HG02642 (cell line): ENCODE measurements around the gene GALNT7.
"Not testable (repeated sequence)": the region's sequence is repeated elsewhere in the genome, so short reads cannot be mapped to it uniquely, and the experiment has no call there.

ENCODE experiments used
- ATAC-seq: cut with Tn5 transposase; IDR thresholded peaks from one replicate; pipeline ENCODE4 v1.9.1; 2021; ENCODE audit warnings: mild to moderate bottlenecking; ENCODE audit not compliant: unreplicated experiment, poor library complexity

Gene GALNT7

DNA sequence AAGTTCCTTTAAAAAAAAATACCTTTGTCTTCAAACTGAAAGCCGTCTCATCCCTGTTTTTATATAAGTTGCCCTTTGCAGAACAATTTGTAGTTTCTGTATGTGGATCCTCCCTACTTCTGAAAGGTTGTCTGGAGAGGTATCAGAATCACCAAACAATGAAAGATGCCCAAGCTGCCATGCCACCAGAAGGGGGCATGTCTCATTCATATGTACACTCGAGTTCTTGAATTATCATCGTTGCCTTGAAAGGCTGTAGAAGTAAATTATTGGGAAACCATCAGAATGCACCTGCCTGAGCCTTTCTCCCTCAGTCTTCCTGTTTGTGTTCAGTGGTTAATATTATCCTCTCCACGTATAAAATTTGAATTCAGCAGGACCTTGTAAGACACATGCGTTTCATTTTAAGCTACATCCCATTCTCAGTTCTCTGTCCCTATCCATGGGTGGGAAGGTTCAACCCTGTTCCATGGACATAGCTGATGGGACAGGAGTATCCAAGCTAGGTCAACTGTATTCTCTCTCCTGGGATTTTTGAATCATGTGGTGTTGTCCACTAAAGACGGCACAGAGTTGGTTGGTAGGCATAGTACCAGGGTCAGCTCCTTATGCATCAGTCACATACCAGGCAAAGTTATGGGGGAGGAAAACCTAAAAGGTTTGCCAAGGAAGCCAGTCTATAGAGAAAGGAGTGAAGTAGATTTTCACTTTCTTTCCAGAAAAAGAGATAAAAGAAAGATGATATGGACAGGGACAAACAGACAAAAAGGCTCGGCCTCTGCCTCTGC is 24.0 kb downstream of the GALNT7 start:
- no peak for ATAC-seq

DNA sequence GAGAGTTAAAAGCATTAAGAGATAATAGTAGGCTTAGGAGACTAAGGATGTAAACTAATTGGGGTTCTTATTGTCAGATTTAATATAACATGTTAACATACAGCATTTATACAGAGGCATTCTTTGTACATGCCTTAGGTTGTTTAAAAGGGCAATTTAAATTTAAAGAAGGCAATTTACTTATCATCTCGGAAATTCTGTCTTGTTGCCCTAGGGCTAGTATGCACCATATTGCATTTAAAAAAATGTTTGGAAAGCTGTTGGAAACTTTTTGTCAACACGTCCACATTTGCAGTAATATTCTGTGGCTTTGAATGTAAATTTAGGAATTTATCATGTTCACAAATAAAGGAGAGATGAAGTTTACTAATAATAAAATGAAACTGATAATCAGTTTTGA is 25.5 kb downstream of the GALNT7 start:
- ATAC-seq = no peak

DNA sequence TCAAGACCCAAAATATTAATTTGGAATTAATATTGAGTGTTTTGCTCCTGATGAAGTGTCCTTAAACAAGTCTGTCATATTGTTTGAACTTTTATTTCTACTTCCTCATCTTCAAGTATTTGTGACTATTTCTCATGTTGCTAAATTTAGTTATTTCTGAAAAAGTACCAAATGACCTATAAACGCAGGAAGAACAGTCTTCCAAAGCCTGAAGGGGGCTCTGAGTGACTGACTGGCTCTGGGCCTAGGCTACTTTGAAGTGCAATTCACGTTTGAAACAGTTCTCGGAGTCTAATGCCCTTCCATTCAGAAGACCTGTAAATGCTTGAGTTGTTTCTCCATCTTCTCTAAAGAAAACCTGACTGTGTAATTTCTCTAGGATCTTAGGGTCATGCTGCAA is 26.5 kb downstream of the GALNT7 start:
- ATAC-seq = peak; percentile 40

DNA sequence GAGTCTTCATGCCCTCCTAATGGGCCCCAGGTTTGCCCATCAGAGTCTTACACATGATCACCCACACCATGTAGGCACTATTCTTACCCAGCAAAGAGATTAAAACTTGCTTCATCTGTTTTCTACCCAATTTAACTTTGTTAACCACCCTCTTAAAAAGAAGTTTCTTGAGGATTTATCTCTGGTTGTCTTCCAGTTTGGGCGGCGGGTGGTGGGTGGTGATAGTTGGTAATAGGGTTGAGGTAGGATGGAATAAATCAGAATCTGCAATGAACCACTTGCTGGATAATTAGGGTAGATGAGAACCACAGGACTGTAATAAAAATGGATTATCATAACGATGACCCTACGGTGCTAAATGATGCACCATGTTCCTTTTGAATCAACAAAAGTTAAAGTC is 30.9 kb downstream of the GALNT7 start:
- ATAC-seq = no peak

DNA sequence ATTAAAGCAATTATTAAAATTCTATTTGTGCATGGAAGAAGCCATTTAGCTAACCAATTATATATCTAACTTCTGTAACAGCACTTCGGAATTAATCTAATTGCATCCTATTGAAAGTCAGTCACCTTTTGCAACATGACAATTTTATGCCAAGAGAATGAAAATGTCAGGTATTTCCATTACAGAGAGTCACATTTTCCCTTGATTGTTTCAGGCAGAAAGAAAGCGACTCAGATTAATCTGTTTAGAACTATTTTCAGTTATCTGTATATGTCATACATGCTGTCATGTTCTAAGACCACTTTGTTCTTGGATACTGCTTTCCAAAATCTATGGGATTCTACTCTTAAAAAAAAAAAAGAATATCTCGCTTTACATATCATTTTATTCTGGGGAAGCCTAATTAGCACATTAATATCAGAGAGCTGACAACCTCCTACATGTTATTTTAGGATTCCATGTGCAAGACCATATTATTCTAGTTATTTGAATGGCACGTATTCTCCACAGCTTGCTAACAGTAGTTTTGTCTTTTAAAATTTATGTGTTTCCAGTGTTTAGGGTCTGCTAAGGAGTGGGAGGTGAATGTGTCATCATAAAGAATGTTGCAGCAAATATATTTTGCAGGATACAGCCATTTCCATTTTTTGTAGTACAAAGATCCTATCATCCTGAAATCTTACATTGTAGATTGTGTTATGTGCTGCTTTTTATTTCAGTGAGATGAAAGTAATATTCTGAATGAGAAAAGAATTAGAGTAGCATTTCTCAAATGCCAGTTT is 31.7 kb downstream of the GALNT7 start:
- ATAC-seq = no peak

DNA sequence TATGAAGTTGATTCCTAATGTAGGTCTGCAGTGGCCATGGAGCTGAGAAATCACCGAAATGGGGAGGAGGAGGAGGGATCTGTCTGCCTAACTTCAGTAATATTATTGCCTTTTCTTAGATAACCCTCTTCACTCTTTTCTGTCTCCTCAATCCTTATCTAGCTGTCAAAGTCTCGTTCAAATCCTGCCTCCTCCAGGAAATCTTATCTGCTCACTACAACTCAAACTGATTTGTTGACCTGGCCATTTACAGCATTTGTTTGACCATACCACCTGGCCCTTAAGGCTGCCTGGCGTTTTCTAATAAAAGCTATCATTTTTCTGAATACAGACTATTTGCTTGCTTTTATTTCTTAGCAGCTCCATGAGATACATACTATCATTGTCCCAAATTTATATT is 33.8 kb downstream of the GALNT7 start:
- no peak for ATAC-seq

DNA sequence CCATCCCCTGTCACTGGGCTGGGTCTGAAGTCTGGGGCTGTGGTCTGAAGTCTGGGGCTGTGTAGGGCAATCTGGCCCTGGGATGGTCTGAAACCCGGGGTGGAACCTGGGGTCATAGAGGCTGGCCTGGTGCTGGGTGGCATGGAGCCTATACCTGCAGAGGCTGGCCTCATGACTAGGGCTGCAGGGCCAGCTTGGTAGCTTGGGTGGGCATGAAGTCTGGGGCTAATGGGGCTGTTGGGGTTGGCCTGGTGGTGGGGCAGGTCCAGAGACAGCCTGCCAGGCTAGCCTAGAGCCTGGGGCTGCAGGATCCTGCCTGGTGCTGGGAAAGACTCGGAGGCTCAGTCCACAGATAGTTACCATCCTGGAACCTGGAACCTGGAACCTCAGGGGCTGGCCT is 37.0 kb downstream of the GALNT7 start:
- ATAC-seq = no peak

DNA sequence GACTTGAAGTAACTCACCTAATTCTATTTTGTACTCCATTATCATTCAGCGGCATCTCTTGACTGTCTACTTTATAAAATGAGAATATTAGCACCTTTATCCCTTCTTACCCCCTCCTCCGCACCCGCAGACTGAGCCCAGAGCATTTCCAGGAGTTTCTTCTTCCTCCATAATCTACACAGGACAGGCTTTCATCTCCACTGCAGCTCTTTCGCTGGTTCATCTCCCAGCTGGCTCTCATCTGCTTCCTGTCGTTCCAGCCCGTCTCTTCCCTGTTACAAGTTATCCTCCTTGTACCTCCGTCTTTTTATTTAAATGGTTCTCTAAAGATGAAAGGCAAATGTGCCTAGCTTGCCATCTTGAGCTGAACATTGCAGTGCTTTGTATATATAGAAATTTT is 39.8 kb downstream of the GALNT7 start:
- no peak for ATAC-seq

DNA sequence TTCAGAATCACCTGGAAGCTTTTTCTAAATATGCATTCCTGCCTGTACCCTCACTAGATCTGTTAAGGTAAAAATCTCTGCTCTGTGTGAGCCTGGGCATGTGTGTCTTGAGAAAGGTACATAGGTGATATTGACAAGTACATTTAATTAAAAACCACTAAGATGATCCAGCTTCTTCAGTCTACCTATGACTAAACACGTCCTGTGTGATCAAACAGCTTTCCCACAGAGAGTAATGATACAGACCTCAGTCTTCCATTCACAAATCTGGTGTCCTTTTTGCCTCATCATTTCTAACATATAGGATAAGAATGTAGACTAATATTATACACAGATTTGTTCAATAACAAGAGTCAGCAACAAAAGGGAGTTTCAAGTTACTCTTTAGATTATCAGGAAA is 42.6 kb downstream of the GALNT7 start:
- ATAC-seq = no peak

DNA sequence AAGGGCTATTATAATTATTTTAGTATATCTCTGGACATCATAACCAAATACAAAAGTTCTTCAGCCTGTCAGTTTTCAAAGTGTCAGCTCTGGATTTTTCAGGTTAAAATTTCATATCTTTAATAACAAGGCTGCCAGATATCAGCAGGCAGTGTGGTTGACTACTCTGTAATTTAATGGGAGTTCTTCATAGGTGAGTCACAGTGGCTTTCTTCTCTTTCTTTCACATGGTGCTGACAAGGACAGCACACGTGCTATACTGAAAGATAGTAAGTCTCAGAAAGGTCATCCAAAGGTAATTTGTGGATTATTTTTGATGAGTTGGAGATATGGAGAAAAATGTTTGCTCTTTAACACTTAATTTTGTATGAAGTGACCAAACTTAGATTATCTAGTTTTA is 43.2 kb downstream of the GALNT7 start:
- no peak for ATAC-seq

DNA sequence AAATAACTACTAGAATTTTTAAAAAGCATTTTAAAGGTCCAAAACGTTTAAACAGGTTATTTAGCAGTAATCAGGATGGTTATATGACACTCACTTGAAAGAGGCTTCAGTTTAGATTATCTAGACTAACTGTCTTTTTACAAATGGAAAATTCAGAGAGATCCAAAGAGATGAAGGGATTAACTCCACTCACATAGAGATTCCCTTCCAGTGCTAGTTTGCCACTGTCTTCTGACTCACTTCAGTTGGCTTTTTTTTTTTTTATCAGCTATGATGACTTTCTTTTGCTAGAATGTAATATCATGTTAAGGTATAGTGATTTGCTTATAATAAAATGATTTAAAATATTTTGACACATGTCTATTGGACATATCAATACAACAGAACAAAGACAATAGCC is 43.8 kb downstream of the GALNT7 start:
- no peak for ATAC-seq

DNA sequence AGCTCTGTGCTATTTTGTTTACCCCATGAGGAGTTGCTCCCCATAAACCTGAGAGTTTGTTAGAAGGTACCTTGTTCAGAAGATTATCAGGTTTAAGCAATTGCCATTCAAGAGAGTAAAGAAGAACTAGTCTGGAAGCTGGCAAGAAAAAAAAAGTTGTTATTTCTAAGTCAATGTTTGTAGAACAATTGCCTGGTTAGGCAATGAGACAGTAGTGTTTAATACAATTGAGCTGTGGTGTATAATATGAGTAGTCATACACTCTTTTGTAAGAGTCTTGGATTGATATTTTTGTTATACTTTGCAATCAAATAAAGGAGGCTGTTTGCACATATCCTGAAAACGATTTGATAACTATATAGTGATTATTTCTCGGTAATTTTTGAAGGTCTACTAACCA is 44.7 kb downstream of the GALNT7 start:
- ATAC-seq = no peak

DNA sequence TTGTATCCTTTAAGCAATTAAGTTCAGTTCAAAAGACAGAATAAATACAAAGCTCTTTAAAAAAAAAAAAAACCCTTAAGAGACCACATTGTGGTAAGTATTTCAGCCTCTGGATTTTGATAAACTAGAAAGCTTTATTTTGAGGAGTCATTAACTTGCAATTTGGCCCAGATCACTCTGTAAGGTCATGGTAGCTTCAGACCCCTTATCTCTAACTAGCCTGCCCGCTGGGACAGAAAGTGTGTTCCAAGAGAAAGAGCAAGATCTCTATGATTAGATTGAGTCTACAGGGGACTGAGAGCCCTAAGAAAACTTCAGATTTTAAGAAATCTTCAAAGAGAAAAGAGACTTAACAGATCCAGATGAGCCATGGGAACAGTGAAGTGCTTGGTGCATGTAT is 45.6 kb downstream of the GALNT7 start:
- ATAC-seq = no peak

DNA sequence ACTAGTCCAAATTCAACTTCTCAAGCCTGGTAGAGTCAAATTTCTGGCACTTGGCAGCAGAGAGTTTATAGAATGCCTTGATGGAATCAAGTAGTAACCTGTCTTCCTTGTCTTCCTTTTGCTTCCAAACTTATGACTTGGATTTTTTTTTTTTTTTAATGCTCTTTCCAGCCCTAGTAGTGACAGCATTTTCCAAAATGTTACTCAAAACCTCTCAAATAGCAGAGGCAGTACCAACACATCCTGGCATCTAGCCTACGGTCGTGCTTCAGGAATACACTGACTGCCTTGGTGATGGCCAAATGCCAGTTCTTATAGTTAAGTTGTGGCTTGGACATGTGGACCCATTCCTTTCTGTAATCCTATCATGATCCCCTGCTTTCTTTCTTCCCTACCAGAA is 46.0 kb downstream of the GALNT7 start:
- ATAC-seq = no peak

DNA sequence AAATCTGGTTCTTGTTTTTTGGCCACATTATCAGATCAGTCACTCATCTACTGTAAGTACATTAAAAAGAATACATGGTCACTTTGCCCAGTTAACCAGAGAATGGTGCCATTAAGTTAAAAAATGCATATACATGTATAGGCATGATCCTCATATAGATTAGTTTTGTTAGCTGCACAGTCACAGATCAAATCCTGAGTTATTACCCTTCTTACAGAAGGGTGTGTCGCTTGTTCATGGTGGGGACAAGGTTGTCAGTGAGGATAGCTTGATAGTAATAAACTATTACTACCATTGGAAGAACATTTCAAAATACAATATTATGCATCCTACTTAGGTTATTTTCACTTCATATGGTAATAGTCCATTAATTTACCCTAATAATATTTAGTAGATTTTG is 48.5 kb downstream of the GALNT7 start:
- no peak for ATAC-seq

DNA sequence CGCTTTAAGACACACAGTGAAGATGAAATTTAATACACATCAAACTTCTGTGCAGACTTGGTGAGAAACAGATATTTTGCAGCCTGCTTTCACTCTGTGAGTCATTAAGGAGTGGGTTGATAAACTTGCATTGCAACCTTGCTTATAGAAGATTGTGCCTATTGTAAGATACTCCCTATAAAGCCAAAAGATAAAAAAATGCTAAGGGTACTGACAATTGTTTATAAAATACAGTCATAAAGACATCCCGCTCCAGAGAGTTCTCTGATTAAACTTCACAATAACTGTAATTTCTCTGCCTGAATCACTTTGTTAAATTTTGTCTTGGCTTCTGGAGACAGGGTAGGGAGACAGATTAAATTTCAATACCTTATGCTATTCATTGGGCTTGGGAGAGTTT is 49.1 kb downstream of the GALNT7 start:
- no peak for ATAC-seq

DNA sequence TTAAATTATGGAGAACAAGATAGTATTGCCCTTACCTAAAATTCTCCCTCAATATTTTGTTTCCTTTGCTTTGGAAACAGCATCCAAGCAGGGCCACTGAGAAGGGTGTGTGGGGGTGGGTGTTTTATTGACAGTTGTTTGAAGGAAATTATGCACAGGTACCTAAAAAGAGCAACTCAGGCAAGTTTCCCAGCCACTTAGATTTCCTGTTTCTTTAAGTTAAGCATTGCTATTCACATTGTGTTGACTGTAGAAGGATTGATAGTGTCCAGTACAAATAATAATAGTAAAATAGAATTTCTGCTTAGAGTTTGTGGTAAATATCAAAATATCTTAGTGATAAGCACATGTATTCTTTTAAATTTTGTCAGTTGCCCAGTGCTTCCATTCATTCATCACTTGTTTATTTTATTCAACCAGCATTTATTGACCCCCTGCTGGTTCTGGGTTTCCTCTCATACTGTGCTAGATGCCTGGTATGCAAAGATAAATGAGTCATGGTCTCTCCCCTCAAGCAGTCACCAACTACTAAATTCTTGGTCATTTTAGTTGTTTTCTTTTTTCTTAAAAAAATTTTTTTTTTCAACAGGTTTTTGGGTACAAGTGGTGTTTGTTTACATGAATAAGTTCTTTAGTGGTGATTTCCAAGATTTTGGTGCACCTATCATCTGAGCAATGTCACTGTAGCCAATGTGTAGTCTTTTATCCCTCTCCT is 50.0 kb downstream of the GALNT7 start:
- no peak for ATAC-seq

DNA sequence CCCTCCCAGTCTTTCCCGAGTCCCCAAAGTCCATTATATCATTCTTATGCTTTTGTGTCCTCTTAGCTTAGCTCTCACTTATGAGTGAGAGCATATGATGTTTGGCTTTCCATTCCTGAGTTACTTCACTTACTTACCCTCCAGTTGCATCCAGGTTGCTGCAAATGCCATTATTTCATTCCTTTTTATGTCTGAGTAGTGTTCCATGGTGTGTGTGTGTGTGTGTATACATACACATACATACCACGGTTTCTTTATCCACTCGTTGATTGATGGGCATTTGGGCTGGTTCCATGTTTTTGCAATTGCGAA is 50.5 kb downstream of the GALNT7 start:
- ATAC-seq = not testable (repeated sequence)

DNA sequence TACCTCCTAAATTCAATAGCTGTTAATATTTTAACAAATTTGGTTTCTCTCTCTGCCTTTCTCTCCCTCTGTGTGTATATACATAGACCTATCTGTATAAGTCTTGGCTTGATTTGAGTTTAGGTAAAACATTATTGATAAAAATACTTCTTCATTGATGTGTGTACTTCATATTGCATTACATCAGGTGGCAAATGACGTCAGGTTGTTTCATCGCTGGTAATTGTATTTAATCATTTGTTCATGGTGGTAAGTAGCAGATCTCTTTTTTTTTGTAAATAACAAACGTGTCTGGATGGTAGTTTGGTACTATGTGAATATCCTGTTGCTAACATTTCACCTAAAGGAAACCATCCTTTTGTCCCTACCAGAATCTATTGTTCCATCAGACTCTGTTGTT is 55.1 kb downstream of the GALNT7 start:
- ATAC-seq = no peak

DNA sequence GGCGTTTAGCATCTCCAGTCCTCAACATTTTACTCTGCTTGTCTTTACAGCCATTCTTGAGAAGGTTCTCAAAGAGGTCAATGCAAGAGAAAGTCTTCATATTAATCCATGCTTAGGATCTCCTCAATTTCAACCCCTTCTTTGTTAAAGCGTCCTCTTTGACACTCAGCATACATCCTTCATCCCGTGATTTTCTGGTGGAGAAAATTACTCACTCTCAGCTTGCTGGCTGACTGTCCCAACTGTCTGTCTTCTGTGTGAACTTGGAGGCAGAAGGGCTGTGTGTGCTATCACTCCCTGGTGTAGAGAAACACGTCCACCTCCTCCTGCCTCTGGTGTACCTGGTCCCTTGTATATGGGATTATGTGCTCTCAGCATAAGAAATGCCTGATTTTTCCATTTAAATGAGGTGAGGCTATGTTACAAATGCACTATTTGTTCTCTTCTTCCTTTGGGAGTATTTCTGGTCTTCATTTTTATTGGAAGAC is 57.8 kb downstream of the GALNT7 start:
- no peak for ATAC-seq

DNA sequence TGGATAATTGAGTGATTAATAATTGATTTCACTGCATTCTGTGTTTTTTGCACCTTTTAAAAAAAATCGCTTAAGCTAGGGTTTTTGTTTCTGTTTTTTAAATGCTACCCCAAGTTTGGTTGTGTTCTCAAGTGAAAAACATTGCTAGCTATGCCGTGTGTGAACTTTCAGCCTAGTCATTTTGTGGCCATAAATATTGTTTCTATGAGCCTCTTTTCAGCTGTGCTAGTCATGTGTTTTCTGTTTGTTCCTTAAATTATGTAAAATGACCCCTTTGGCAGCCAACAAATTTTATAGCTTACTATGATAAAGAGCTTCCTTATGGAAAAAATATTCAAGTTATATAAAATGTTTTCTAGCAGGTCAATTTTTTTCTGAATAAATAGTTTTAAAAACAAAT is 59.1 kb downstream of the GALNT7 start:
- no peak for ATAC-seq
